Activated CD8-positive, alpha-beta memory T cell treated with anti-CD3 and anti-CD28 coated beads, Interleukin-2, amount 10 ng/mL, durations not matched to agents 7 days and 5 days (primary cell): ENCODE measurements around the gene GADD45B. TPM values are rescaled to one million over a fixed set of nuclear protein-coding genes. Genes with fewer than 3 reads are reported as not detected.

ENCODE experiments used
- ATAC-seq: fragments of 150-1000 bp; cut with Tn5 transposase; one replicate; pipeline ENCODE4 v1.10.0; 2021; ENCODE audit warnings: moderate library complexity
- CTCF ChIA-PET: fragments of 350-600 bp; sonication (Branson Sonifier 250); formaldehyde crosslinking; loops from one replicate; lab custom pipeline; 2021; ENCODE audit warnings: antibody characterized with exemption; lab: Charles Lee
- DNase-seq: peaks from one replicate; pipeline ENCODE4 v3.0.0-alpha.2; 2020
- H3K27ac Mint-ChIP-seq: one replicate; pipeline ENCODE4 v1.8.0; 2021; ENCODE audit warnings: mild to moderate bottlenecking, mixed read lengths
- H3K27me3 Mint-ChIP-seq: one replicate; pipeline ENCODE4 v1.8.0; 2021; ENCODE audit warnings: mixed read lengths
- H3K36me3 Mint-ChIP-seq: one replicate; pipeline ENCODE4 v1.8.0; 2021; ENCODE audit warnings: mild to moderate bottlenecking, mixed read lengths
- H3K4me1 Mint-ChIP-seq: one replicate; pipeline ENCODE4 v1.8.0; 2021; ENCODE audit warnings: mixed read lengths
- H3K4me3 Mint-ChIP-seq: one replicate; pipeline ENCODE4 v1.8.0; 2021; ENCODE audit warnings: mild to moderate bottlenecking, moderate library complexity, mixed read lengths
- H3K9me3 Mint-ChIP-seq: one replicate; pipeline ENCODE4 v1.8.0; 2022; ENCODE audit warnings: low read depth, mixed read lengths
- total RNA-seq, 2 experiments: library from RNA; stranded (reverse); gene quantifications; one replicate each; pipeline ENCODE4 v1.2.3, GENCODE V29; 2021

GADD45B gene
- total RNA-seq, 2 experiments from 2014 or later, result 63.4 to 79.4 TPM

GRCh38 chr19:2434721-2435265, 41.1 kb upstream of the GADD45B start:
- ATAC-seq, result no peak
- no peaks in the 10 kb centered on the region for H3K9me3 Mint-ChIP-seq
- H3K4me1 Mint-ChIP-seq, result no peaks in the 10 kb centered on the region
- no peak for DNase-seq
- no peak overlapping the region for H3K4me3 Mint-ChIP-seq
- no peaks in the 10 kb centered on the region for H3K27me3 Mint-ChIP-seq
- CTCF ChIA-PET, result no interaction called here
- peaks cover 32% of the 10 kb centered on the region for H3K36me3 Mint-ChIP-seq
- no peak overlapping the region for H3K27ac Mint-ChIP-seq

GRCh38 chr19:2436384-2436783, 39.5 kb upstream of the GADD45B start:
- DNase-seq (no peak), ATAC-seq (no peak)
- Mint-ChIP-seq H3K4me1 (no peaks in the 10 kb centered on the region), H3K9me3 (no peaks in the 10 kb centered on the region), H3K4me3 (no peak overlapping the region), H3K27ac (no peak overlapping the region), H3K27me3 (no peaks in the 10 kb centered on the region), H3K36me3 (peaks cover 27% of the 10 kb centered on the region)
- CTCF ChIA-PET, result no interaction called here

- DNase-seq, result no peak
- Mint-ChIP-seq H3K4me1 (no peaks in the 10 kb centered on the region), H3K9me3 (no peaks in the 10 kb centered on the region), H3K4me3 (no peak overlapping the region), H3K27me3 (no peaks in the 10 kb centered on the region), H3K27ac (no peak overlapping the region), H3K36me3 (peaks cover 27% of the 10 kb centered on the region)
- CTCF ChIA-PET, result no interaction called here
- no peak for ATAC-seq
These were observed 39.0 kb upstream of the GADD45B start for GRCh38 chr19:2436926-2437325.

- no peak for ATAC-seq
- peaks cover 31% of the 10 kb centered on the region for H3K36me3 Mint-ChIP-seq
- CTCF ChIA-PET, result no interaction called here
- DNase-seq, result no peak
- no peaks in the 10 kb centered on the region for H3K27me3 Mint-ChIP-seq
- no peaks in the 10 kb centered on the region for H3K4me1 Mint-ChIP-seq
- no peaks in the 10 kb centered on the region for H3K9me3 Mint-ChIP-seq
- H3K27ac Mint-ChIP-seq, result no peak overlapping the region
- H3K4me3 Mint-ChIP-seq, result no peak overlapping the region
These were observed 37.7 kb upstream of the GADD45B start for GRCh38 chr19:2438178-2438577.

GRCh38 chr19:2440515-2440914, 35.4 kb upstream of the GADD45B start:
- CTCF ChIA-PET, result no interaction called here
- H3K9me3 Mint-ChIP-seq, result no peaks in the 10 kb centered on the region
- H3K27me3 Mint-ChIP-seq, result no peaks in the 10 kb centered on the region
- DNase-seq (no peak), ATAC-seq (no peak)
- H3K36me3 Mint-ChIP-seq, result peaks cover 25% of the 10 kb centered on the region
- no peak overlapping the region for H3K4me3 Mint-ChIP-seq
- H3K4me1 Mint-ChIP-seq, result no peaks in the 10 kb centered on the region
- no peak overlapping the region for H3K27ac Mint-ChIP-seq

- ATAC-seq, result no peak
- Mint-ChIP-seq H3K4me1 (no peaks in the 10 kb centered on the region), H3K4me3 (no peak overlapping the region), H3K27ac (no peak overlapping the region), H3K9me3 (no peaks in the 10 kb centered on the region), H3K27me3 (no peaks in the 10 kb centered on the region), H3K36me3 (peaks cover 25% of the 10 kb centered on the region)
- CTCF ChIA-PET, result interaction anchor here (1.0 kb wide), 1 partner anchor 13 kb away, joined by 4 read pairs; the partner anchor contains the start of gene TIMM13
- DNase-seq, result no peak
These were observed 34.7 kb upstream of the GADD45B start for GRCh38 chr19:2441096-2441752.

GRCh38 chr19:2443116-2443784, 32.7 kb upstream of the GADD45B start:
- Mint-ChIP-seq H3K27me3 (no peaks in the 10 kb centered on the region), H3K4me1 (peaks cover 14% of the 10 kb centered on the region), H3K4me3 (no peak overlapping the region), H3K27ac (no peak overlapping the region), H3K36me3 (peaks cover 18% of the 10 kb centered on the region), H3K9me3 (no peaks in the 10 kb centered on the region)
- CTCF ChIA-PET, result no interaction called here
- DNase-seq (no peak), ATAC-seq (no peak)

GRCh38 chr19:2443785-2444182, 32.1 kb upstream of the GADD45B start:
- H3K36me3 Mint-ChIP-seq, result peaks cover 18% of the 10 kb centered on the region
- no peak overlapping the region for H3K4me3 Mint-ChIP-seq
- CTCF ChIA-PET, result no interaction called here
- peaks cover 15% of the 10 kb centered on the region for H3K4me1 Mint-ChIP-seq
- H3K9me3 Mint-ChIP-seq, result no peaks in the 10 kb centered on the region
- no peak for ATAC-seq
- no peak for DNase-seq
- no peak overlapping the region for H3K27ac Mint-ChIP-seq
- H3K27me3 Mint-ChIP-seq, result no peaks in the 10 kb centered on the region

GRCh38 chr19:2444251-2445002, 31.5 kb upstream of the GADD45B start:
- Mint-ChIP-seq H3K36me3 (peaks cover 18% of the 10 kb centered on the region), H3K27me3 (no peaks in the 10 kb centered on the region), H3K4me1 (peaks cover 15% of the 10 kb centered on the region), H3K27ac (no peak overlapping the region), H3K9me3 (no peaks in the 10 kb centered on the region), H3K4me3 (no peak overlapping the region)
- DNase-seq, result no peak
- CTCF ChIA-PET, result no interaction called here
- no peak for ATAC-seq

GRCh38 chr19:2446381-2446780, 29.5 kb upstream of the GADD45B start:
- peaks cover 14% of the 10 kb centered on the region for H3K36me3 Mint-ChIP-seq
- H3K9me3 Mint-ChIP-seq, result no peaks in the 10 kb centered on the region
- H3K27me3 Mint-ChIP-seq, result no peaks in the 10 kb centered on the region
- ATAC-seq (no peak), DNase-seq (no peak)
- H3K4me1 Mint-ChIP-seq, result peaks cover 15% of the 10 kb centered on the region
- peak overlapping the region; percentile 6 for H3K4me3 Mint-ChIP-seq
- H3K27ac Mint-ChIP-seq, result peak overlapping the region; percentile 2
- CTCF ChIA-PET, result no interaction called here

- H3K9me3 Mint-ChIP-seq, result no peaks in the 10 kb centered on the region
- peaks cover 6% of the 10 kb centered on the region for H3K36me3 Mint-ChIP-seq
- H3K27me3 Mint-ChIP-seq, result no peaks in the 10 kb centered on the region
- ATAC-seq, result no peak
- peaks cover 19% of the 10 kb centered on the region for H3K4me1 Mint-ChIP-seq
- H3K4me3 Mint-ChIP-seq, result no peak overlapping the region
- CTCF ChIA-PET, result no interaction called here
- DNase-seq, result no peak
- H3K27ac Mint-ChIP-seq, result no peak overlapping the region
These were observed 26.9 kb upstream of the GADD45B start for GRCh38 chr19:2449019-2449418.

GRCh38 chr19:2451138-2451537, 24.8 kb upstream of the GADD45B start:
- H3K4me3 Mint-ChIP-seq, result no peak overlapping the region
- CTCF ChIA-PET, result no interaction called here
- ATAC-seq (no peak), DNase-seq (no peak)
- peaks cover 32% of the 10 kb centered on the region for H3K4me1 Mint-ChIP-seq
- no peaks in the 10 kb centered on the region for H3K27me3 Mint-ChIP-seq
- H3K27ac Mint-ChIP-seq, result no peak overlapping the region
- H3K36me3 Mint-ChIP-seq, result peaks cover 5% of the 10 kb centered on the region
- no peaks in the 10 kb centered on the region for H3K9me3 Mint-ChIP-seq

GRCh38 chr19:2451741-2452140, 24.2 kb upstream of the GADD45B start:
- CTCF ChIA-PET, result no interaction called here
- peaks cover 5% of the 10 kb centered on the region for H3K36me3 Mint-ChIP-seq
- H3K4me1 Mint-ChIP-seq, result peaks cover 27% of the 10 kb centered on the region
- no peak overlapping the region for H3K4me3 Mint-ChIP-seq
- H3K27me3 Mint-ChIP-seq, result no peaks in the 10 kb centered on the region
- no peaks in the 10 kb centered on the region for H3K9me3 Mint-ChIP-seq
- DNase-seq (no peak), ATAC-seq (no peak)
- no peak overlapping the region for H3K27ac Mint-ChIP-seq
